Liver (tissue), 3 donors: ENCODE data around the gene TARS1.

Source experiments
- EGR1 ChIP-seq, 2 donors: IDR thresholded peaks; 2 replicates each; pipeline ENCODE4 v1.6.1; 2016 to 2018; ENCODE audit warnings: antibody characterized with exemption in 2 of 2, low read depth in 2 of 2
- GABPA ChIP-seq, 2 donors: IDR thresholded peaks in 1 of 2; conservative IDR thresholded peaks in 1 of 2; 2 replicates each; pipeline ENCODE4 v1.6.1; 2016; ENCODE audit warnings: antibody characterized with exemption in 2 of 2, mild to moderate bottlenecking in 1 of 2, moderate library complexity in 1 of 2
- JUND ChIP-seq, 2 donors: IDR thresholded peaks; 2 replicates each; pipeline ENCODE4 v1.6.1; 2016; ENCODE audit warnings: antibody characterized with exemption in 2 of 2
- NR2F2 ChIP-seq: IDR thresholded peaks from 2 replicates; pipeline ENCODE4 v1.6.1; 2016; ENCODE audit warnings: antibody characterized with exemption
- RAD21 ChIP-seq, 2 donors: IDR thresholded peaks; 2 replicates each; pipeline ENCODE4 v1.6.1; 2016; ENCODE audit warnings: antibody characterized with exemption in 2 of 2, mild to moderate bottlenecking in 2 of 2
- RXRA ChIP-seq, 2 donors: IDR thresholded peaks; 2 replicates each; pipeline ENCODE4 v1.6.1; 2017 to 2018; ENCODE audit warnings: antibody characterized with exemption in 2 of 2, mild to moderate bottlenecking in 1 of 2
- TAF1 ChIP-seq: conservative IDR thresholded peaks from 2 replicates; pipeline ENCODE4 v1.6.1; 2016; ENCODE audit warnings: antibody characterized with exemption, mild to moderate bottlenecking
- YY1 ChIP-seq: IDR thresholded peaks from 2 replicates; pipeline ENCODE4 v1.6.1; 2016; ENCODE audit warnings: antibody characterized with exemption, mild to moderate bottlenecking
- TF ChIP-seq, protein P1 (sequence below): fragments of 150-350 bp; IDR thresholded peaks from 2 replicates; pipeline ENCODE4 v1.5.1; 2017; ENCODE audit warnings: improper control_type of control experiment, low read depth, low read length; ENCODE audit not compliant: missing input control
- TF ChIP-seq, protein P2 (sequence below): IDR thresholded peaks from 2 replicates; pipeline ENCODE4 v1.6.1; 2016; ENCODE audit warnings: antibody characterized with exemption, mild to moderate bottlenecking
- TF ChIP-seq, protein P3 (sequence below): IDR thresholded peaks from 2 replicates; pipeline ENCODE4 v1.6.1; 2016; ENCODE audit warnings: antibody characterized with exemption
- TF ChIP-seq, protein P4 (sequence below): IDR thresholded peaks from 2 replicates; pipeline ENCODE4 v1.6.1; 2016; ENCODE audit warnings: antibody characterized with exemption
- donor health status: healthy.
- donor health status: healthy.

DNA sequence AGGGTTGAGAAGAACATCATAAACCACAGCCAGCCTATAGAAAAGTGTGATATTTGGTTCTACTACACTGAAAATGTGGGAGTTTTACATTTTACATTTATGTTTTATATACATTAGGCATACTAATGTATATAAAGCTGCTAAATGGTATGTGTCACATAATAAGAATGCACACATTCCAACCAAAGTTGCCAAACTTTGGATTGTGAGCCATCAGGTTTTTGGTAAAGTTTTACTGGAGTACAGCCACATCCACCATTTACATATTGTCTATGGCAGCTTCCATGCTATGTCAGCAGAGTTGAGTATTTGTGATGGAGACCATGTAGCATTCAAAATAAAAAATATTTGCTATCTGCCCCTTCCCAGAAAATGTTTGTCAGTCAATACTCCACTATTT lies 23.1 kb upstream of the TARS1 start:
- TF ChIP-seq, protein P1, sequence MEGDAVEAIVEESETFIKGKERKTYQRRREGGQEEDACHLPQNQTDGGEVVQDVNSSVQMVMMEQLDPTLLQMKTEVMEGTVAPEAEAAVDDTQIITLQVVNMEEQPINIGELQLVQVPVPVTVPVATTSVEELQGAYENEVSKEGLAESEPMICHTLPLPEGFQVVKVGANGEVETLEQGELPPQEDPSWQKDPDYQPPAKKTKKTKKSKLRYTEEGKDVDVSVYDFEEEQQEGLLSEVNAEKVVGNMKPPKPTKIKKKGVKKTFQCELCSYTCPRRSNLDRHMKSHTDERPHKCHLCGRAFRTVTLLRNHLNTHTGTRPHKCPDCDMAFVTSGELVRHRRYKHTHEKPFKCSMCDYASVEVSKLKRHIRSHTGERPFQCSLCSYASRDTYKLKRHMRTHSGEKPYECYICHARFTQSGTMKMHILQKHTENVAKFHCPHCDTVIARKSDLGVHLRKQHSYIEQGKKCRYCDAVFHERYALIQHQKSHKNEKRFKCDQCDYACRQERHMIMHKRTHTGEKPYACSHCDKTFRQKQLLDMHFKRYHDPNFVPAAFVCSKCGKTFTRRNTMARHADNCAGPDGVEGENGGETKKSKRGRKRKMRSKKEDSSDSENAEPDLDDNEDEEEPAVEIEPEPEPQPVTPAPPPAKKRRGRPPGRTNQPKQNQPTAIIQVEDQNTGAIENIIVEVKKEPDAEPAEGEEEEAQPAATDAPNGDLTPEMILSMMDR: no peak
- no peak for TF ChIP-seq JUND (IDR thresholded peaks at IDR 0.05)
- TF ChIP-seq TAF1: no peak
- TF ChIP-seq, protein P2, sequence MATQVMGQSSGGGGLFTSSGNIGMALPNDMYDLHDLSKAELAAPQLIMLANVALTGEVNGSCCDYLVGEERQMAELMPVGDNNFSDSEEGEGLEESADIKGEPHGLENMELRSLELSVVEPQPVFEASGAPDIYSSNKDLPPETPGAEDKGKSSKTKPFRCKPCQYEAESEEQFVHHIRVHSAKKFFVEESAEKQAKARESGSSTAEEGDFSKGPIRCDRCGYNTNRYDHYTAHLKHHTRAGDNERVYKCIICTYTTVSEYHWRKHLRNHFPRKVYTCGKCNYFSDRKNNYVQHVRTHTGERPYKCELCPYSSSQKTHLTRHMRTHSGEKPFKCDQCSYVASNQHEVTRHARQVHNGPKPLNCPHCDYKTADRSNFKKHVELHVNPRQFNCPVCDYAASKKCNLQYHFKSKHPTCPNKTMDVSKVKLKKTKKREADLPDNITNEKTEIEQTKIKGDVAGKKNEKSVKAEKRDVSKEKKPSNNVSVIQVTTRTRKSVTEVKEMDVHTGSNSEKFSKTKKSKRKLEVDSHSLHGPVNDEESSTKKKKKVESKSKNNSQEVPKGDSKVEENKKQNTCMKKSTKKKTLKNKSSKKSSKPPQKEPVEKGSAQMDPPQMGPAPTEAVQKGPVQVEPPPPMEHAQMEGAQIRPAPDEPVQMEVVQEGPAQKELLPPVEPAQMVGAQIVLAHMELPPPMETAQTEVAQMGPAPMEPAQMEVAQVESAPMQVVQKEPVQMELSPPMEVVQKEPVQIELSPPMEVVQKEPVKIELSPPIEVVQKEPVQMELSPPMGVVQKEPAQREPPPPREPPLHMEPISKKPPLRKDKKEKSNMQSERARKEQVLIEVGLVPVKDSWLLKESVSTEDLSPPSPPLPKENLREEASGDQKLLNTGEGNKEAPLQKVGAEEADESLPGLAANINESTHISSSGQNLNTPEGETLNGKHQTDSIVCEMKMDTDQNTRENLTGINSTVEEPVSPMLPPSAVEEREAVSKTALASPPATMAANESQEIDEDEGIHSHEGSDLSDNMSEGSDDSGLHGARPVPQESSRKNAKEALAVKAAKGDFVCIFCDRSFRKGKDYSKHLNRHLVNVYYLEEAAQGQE: no peak
- no peak for TF ChIP-seq RXRA (IDR thresholded peaks at IDR 0.05)
- TF ChIP-seq RAD21 (IDR thresholded peaks at IDR 0.05): no peak
- TF ChIP-seq, protein P3, sequence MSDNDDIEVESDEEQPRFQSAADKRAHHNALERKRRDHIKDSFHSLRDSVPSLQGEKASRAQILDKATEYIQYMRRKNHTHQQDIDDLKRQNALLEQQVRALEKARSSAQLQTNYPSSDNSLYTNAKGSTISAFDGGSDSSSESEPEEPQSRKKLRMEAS: no peak
- no peak for TF ChIP-seq NR2F2
- no peak for TF ChIP-seq YY1
- no peak for TF ChIP-seq EGR1 (IDR thresholded peaks at IDR 0.05; ENCODE audit: low read depth in 2 of 2)
- no peak for TF ChIP-seq GABPA (IDR thresholded peaks at IDR 0.05 in 1 of 2, conservative IDR thresholded peaks at IDR 0.05 in 1 of 2)
- TF ChIP-seq, protein P4, sequence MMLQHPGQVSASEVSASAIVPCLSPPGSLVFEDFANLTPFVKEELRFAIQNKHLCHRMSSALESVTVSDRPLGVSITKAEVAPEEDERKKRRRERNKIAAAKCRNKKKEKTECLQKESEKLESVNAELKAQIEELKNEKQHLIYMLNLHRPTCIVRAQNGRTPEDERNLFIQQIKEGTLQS: no peak
